Activated CD4-positive, CD25-positive, alpha-beta regulatory T cell treated with anti-CD3 and anti-CD28 coated beads, Interleukin-2, amount 50 U/mL, for 16 hours (primary cell): ENCODE results near the gene SNRPB2.

Experiments
- DNase-seq: peaks from one replicate; pipeline ENCODE4 v3.0.0-alpha.2; 2020; ENCODE audit warnings: low read depth, low spot score

The SNRPB2 gene

DNA sequence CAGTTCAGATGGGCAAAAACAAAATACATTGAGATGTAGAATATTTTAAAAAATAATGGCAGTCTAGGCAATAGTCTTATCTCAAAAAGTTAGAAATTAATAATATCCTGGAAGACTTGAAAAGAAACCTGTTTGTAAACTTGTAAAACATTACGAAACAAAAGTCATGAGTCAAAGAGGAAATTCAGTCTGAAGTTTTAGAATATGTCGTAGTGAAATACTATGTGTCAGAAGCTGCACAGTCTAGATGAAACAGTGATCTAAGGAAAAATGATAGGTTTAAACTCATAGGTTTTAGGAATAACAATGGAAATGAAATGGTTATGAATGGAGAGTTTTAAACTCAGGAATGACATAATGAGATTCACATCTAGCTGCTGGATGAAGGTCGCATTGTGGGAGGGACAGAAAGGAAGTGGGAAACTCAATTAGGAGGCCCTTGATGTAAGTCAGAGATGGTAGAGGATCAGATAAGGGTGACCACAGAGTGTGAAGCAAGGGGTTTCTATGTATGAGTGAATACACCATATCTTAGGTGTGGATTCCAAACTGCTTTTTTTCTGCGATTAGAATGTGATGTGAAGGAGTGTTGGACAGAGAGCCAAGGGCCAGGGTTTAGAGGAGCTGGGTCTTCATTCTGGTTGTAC, 2.8 kb downstream of the SNRPB2 start:
- DNase-seq: no peak

DNA sequence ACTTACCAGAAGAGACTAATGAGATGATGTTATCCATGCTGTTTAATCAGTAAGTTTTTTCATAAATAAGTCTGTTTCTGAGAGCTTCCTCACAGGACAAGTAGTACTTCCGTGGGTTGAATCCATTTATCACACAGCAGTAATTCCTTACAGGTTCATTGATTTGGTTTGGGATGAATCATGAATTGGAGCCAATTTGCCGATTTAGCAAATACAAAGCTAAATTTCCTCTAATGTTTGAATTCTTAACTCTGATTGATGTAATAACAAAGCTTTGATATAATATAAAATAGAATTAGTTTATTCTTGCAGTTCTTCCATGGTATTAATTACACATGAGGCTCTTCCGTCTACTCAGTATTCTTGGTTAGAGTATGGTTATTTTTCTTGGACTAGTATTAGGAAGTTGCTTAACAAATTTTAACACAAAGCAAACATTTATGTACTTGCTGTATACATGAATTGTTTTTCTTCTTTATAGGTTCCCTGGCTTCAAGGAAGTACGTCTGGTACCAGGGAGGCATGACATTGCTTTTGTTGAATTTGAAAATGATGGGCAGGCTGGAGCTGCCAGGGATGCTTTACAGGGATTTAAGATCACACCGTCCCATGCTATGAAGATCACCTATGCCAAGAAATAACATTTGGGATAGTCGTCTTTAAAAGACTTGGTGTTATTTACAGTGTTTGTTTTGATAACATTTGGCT, 10.7 kb downstream of the SNRPB2 start:
- DNase-seq: no peak

DNA sequence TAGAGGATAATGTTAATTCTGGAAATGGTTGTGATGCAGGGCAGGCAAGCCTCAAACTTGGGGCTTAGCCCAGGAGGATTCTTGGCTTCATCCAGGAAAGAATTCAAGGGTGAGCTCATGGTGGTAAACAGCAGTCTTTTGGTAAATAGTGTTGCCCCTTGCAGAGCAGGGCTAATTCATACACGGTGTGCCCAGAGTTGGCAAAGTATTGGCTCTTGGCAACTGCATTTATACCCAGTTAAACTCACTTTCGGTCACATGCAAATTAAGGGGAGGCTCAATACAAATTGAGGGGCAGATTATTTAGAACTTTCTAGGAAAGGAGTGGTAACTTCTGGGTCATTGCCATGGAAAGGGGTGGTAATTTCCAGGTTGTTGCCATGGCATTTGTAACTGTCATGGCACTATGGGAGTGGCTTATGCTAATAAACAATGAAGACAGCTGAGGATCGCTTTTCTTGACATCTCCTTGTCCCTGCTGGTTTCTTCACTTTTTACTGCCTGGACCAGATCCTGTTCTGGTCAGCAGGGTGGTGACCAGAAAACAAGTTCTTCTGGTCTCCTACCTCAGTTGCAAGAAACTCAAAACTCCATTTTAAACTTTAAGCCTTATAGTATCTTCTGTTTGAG, 14.5 kb downstream of the SNRPB2 start:
- DNase-seq: no peak

DNA sequence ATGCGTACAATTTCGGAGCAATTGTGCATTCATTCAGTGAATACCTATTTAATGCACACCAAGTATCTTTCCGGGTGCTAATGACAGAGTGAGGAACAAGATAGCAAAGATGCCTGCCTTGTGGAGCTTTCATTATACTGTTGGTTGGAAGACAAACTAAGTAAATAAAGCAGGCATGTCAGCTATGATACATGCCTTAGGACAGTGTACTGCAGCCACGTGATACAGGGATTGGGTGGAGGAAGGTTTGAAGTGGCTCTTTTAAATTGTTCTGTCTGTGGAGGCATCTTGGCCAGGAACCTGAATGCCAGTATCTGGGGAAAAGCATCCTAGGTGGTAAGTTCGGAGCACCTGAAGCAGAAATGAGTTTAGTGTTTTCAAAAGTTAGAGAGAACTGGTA, 15.4 kb downstream of the SNRPB2 start:
- DNase-seq: no peak

DNA sequence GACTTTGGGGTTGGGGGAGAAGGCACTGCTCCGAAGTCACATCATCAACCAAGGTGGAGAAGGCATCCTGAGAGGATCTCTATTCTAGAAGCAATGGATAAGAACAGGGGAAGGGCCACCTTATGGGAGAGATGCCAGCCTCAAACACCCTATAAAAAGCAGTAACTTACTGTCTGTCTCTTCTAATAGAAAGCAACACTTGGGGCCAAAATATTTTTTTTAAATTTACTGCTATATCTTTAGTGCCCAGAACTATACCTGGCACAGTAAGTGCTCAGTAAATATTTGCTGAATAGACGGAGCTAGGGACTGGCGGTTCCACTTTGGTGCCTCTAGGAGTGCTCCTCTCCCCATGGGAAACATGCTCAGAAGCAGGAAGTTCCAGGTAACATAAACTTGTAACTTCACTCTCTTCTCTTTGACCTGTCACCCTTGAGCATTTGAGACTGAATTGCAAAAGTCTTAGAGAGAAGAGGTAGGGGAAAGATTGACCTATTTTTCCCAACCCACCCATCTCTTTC, 17.5 kb downstream of the SNRPB2 start:
- no peak for DNase-seq

DNA sequence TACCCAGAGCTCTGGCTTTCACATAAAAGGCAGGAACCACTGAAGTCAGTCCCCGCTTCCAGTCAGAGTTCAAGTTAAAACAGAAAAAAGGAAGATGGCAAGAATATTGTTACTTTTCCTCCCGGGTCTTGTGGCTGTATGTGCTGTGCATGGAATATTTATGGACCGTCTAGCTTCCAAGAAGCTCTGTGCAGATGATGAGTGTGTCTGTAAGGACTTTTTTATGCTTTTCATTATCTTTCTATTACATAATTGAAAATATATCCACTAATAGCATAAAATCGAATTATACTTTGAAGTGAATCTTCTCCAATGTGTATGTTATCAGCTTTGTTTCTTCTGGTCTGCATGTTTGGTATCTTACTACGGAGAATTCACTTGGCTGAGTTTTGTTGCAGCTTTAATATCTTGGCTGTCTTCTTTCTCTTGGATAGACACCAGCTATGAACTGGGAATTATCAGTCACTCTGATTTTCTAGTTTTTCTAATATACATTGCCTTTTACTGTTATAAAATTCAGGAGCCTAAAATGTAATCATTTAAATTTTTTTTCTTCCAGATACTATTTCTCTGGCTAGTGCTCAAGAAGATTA, 18.6 kb downstream of the SNRPB2 start, which contains the start of gene OTOR:
Gene OTOR, plus strand, starts transcription at position 51 of the 593 bp plus-strand sequence. Its CDS starts 44 bp downstream, at position 95.
- DNase-seq: no peak

DNA sequence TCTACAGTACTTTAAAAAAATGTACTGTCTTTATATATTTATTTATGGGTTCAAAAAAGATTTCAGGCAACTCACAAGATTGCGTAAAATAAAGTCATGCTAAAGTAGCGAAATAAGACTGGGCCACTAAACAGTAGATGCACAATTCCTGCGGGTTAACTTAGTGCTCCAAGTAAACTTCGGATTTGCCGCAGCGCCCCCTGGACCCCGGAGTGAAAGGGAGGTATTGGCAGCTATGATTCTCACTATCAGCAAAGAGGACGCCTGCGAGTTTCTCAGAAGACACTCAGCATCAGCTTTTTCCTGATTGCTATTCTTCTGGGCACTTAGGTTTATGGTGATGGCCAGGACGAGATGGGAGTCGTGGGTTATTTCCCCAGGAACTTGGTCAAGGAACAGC, 19.7 kb downstream of the SNRPB2 start:
- no peak for DNase-seq

DNA sequence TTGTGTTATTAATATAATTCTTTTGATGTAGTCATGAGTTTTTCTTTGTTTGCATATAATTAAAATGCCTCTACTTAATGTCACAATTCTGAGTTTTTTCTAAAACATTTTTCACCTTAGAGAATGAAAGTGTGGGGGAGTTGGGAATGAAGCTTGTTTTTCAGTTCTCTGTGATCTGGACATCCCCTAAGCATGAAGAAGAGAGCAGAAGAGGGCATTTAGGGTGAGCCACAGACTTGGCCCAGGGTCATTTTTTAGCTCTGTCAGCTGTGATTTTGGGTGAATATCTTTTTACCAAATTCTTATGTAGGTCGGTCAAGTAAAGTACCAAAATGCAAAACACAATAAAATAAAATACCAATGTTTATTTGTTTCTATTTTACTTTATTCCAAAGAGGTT, 22.3 kb downstream of the SNRPB2 start:
- no peak for DNase-seq

DNA sequence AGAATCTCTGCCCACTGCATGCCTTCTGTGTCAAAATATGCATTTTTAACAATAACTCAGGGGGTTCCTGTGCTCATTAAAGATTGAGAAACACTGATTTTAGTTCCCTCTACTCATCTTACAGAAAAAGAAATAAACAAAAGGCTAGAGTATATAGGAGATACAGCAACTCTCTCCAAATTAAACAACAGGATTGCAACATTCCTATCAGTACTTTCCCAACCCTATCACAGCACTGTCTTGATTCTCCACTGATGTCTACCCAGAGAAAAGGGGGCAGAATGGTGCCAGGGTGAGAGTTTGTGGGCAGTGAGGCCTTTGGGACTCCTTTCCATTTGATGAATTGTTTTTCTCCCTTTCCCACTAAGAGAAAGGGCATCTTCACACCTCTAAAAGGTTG, 23.1 kb downstream of the SNRPB2 start:
- no peak for DNase-seq

DNA sequence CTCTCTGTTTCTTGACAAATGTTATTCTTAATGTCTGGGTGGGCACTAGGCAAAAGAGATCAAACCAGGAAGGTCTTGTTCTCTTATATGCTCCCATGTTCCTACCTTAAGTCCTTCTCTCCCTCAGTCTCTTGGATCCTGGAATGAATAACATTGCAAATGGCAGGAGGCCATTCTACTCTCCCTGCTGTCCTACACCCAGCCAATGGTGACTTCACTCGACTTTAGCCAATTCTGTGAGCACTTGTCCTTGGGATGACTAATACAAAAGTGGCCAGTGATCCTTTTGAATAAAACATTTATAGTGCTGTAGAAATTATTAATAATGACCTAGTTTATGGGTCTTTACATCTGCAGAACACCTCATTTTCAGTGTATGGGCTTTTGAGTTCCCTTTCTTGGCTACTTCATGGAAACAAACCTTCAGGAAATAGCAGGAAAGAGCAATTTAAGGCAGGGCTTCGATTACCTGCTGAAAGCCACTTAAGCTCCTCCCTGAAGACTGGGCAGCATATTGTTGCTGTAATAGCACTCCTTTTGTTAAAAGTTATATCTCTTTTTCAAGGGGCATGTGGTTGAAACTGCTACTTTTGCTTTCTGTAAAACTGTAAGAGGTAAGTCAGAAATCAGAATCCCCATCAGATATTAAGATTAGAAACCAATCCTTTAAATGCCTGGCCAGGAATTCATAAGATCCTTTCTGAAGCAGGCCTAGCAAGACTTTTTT, 28.8 kb downstream of the SNRPB2 start:
- no peak for DNase-seq

DNA sequence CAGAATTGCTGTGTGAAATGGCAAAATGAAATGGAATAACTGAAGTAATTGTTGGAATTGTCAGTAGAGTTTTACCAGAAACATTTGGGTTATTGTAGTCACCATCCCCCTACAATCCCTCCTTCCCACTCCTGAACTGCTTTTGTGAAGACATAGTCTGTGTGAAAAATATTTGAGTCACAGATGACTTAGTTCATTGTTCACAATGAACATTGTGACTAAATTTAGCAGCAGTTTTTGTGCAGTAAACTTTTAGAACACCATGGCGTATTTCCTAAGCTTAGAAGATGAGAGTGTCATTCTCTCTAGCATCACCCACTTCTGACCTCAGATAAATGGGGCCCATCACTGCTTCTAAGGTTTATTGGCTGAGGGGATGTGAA, 29.3 kb downstream of the SNRPB2 start:
- DNase-seq: no peak

DNA sequence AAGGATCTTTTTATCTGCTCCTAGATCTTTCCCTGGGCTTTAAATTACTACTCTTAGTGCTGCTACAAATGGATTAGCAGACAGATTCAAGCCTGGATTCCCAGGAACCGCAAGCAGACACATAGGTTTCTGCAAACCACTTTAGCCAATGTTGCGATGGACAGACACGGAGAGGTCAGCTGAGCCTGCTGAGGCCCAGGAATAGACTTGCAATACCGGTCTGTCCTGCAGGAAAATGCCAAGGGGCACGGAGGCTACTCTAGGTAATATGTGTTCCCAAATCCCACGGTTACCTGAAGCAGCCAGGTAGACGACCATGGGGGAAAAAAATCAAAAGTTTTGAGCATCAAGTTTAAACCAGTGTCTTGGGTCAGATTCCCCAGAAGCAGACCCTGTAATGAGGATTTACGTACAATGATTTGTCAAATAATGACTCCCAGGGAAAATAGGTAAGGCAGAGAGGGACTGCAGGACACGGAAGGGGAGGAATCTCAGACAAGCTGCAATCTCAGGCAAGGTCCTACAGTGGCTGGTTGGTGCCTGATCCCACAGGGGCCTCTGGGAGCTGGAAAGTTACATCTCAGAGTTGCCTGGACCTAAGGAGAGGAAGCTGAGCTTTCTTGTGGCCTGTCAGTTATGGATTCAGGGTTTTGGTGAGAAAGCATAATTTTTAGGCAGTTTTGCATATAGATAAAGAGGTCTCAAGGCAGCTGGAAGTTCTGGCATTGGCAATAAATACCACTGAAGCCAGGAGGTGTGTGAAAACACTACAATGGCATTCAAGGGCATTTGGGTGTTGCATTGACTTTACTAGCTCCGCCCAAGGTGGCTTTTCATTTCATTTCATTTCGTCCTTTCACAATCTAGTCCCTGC, 30.8 kb downstream of the SNRPB2 start:
- DNase-seq: no peak

DNA sequence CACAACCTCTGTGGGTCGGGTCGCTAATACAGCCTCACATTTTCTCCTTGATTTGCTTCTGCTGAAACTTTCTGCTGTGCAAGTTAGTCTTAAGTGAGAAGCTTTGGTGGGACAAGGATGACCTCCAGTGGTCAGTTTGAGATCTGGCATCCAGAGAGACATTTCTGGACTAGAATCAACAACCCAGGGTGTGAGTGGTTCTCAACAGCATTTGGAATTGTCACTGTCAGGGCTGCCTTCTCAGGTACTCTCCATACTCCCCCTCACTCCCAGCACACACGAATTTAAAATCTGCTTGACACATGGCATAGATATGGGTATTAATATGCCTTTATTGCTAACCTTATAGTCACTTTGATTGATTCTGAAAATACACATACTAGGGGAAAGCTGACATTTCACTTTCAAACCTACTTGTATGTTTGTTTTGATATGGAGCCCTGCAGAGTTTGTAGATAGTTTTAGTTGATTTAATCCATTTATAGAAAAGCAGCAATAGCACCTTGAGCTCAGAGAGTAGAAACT, 31.5 kb downstream of the SNRPB2 start:
- DNase-seq: peak; percentile 16

DNA sequence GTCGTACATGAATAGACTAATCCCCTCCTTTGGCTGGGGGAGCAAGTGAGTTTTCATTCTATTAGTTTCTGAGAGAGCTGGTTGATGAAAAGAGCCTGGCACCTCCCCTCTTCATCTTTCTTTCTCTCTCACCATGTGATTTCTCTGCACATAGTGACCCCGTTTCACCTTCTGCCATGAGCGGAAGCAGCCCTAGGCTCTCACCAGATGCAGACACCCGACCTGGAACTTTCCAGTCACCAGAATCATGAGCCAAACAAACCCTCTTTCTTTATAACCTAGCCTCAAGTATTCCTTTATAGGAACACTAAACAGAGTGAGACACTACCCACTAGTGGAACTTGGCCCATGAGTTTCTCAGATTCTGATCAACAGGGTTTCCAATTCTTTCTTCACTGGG, 34.7 kb downstream of the SNRPB2 start:
- no peak for DNase-seq

DNA sequence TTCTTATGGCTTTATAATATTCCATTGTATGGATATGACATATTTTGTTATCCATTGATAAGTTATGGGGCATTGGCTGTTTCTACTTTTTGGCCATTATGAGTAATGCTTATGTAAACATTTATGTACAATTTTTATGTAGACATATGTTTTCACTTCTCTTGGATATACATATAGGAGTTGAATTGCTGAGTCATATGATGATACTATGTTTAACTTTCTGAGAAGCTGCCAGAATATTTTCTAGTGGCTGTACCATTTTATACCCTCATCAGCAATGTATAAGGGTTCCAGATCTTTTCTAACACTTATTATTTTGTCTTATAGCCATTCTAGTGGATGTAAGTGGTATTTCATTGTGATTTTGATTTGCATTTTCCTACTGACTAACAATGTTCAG, 41.4 kb downstream of the SNRPB2 start:
- no peak for DNase-seq

DNA sequence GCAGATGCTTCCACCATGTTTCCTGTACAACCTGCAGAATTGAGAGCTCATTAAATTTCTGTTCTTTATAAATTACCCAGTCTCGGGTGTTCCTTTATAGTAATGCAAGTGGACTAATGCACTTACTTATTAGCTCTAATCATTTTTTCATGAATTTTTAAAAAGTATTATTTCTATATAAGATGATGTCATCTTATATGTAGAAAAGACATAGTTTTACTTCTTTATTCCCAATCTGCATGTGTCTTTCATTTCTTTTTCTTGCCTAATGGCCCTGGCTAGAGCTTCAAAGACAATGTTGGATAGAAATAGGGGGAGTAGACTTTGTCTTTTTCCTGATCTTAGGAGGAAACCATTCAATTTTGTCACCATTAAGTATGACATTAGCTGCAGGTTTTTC, 46.1 kb downstream of the SNRPB2 start:
- DNase-seq: no peak

DNA sequence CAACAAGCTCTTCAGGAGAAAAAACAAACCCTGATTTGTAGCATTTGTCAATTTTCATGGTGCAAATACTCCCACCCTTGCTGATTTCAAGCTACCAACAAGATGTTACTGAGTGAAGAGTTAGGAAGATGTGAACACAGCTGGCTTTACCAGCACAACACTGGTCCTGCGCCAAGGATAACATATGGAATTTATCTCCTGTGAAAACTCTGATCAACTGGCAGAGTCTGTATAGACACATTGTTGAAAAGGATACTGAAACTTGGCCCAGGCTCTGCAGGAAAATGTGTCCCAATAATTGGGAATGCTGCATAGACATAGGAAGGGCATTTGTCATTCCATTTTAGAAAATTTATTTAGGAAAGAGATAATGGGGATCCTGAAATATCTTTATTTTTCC, 47.3 kb downstream of the SNRPB2 start:
- no peak for DNase-seq

DNA sequence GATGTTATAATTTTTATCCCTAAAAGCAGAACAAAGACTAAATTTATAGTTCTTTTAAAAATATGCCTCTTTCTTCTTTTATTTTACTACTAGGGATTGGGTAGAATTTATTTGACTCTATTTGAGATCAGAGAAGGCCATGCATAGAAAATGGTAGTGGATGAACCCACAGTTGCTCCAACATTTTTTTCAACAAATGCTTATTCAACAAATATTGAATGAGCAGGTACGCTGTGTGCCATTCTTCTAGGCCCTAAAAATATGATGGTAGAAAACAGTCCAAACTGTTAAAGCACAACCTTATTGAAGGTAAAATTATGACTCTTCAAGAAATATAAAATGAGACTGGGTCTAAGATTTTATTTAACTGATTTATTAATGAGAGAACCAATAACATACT, 48.3 kb downstream of the SNRPB2 start:
- no peak for DNase-seq

DNA sequence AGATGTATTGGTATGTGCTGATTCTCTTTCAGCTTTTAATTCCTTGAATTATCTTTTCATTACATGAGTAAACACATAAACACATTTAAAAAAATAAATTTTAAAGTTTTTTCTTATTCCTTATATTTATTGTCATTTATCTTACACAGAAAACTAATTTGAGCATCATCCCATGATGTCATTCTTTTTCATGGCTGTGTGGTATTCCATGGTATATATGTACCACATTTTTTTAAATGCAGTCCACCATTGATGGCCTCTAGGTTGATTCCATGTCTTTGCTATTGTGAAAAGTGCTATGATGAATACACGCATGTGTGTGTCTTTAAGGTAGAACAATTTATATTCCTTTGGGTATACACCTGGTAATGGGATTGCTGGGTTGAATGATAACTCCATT, 51.7 kb downstream of the SNRPB2 start:
- no peak for DNase-seq

DNA sequence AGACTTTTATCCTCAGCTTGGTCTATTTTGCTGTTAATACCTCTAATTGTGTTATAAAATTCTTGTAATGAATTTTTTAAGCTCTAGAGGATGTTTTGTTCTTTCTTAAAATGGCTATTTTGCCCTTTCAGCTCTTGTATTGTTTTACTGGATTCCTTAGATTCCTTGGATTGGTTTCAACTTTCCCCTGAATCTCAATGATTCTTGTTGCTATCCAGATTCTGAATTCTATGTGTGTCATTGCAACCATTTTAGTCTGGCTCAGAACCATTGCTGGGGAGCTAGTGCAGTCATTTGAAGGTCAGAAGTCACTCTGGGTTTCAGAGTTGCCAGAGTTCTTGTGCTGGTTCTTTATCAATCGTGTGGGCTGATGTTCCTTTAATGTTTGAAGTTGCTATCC, 55.4 kb downstream of the SNRPB2 start:
- no peak for DNase-seq
